ENCODE measurements around the gene TREM2. TPM values are rescaled to one million over a fixed set of nuclear protein-coding genes. Genes with fewer than 3 reads are reported as not detected.

Gene TREM2
- polyA plus RNA-seq, 1 donor from 2014 or later, result not detected

GRCh38 chr6:41193884-41194283 lies 31.0 kb upstream of the TREM2 start:
- H3K36me3 ChIP-seq (ENCODE audit: insufficient read depth, low read length), result no peaks in the 10 kb centered on the region
- H2AFZ ChIP-seq (ENCODE audit: low read depth, low read length), result no peak overlapping the region
- no peak overlapping the region for H3K9ac ChIP-seq (ENCODE audit: low read length)
- H4K20me1 ChIP-seq (ENCODE audit: insufficient read depth), result no peaks in the 10 kb centered on the region
- H3K9me3 ChIP-seq (ENCODE audit: low read length), result peaks cover 2% of the 10 kb centered on the region
- H3K27ac ChIP-seq (ENCODE audit: low read length), result no peak overlapping the region
- no peaks in the 10 kb centered on the region for H3F3A ChIP-seq (ENCODE audit: insufficient read depth, low read length, poor library complexity, severe bottlenecking)
- H3K79me2 ChIP-seq (replicated peaks; ENCODE audit: insufficient read depth, low read length), result no peaks in the 10 kb centered on the region
- no peaks in the 10 kb centered on the region for H3K9me2 ChIP-seq (ENCODE audit: insufficient read depth, low read length)
- no peak overlapping the region for H3K4me2 ChIP-seq (ENCODE audit: low read length)
- TF ChIP-seq POLR2AphosphoS5 (IDR thresholded peaks at IDR 0.05), result no peak
- H3K4me3 ChIP-seq (ENCODE audit: low read length), result no peak overlapping the region
- H3K27me3 ChIP-seq (ENCODE audit: insufficient read depth, low read depth, low read length), result no peaks in the 10 kb centered on the region

GRCh38 chr6:41193171-41193734 lies 30.3 kb upstream of the TREM2 start:
- Histone ChIP-seq H3K4me3 (ENCODE audit: low read length) (no peak overlapping the region), H3K27ac (ENCODE audit: low read length) (no peak overlapping the region)
- TF ChIP-seq POLR2AphosphoS5 (IDR thresholded peaks at IDR 0.05) (no peak), RAD21 (conservative IDR thresholded peaks at IDR 0.05) (no peak), REST (IDR thresholded peaks at IDR 0.05; ENCODE audit: borderline replicate concordance) (no peak), EP300 (conservative IDR thresholded peaks at IDR 0.05; ENCODE audit: poor library complexity, severe bottlenecking) (no peak), EZH2 (IDR thresholded peaks at IDR 0.05; ENCODE audit: borderline replicate concordance, insufficient read depth, low read length, poor library complexity, severe bottlenecking) (no peak)

GRCh38 chr6:41191569-41191968 lies 28.7 kb upstream of the TREM2 start:
- no peak overlapping the region for H3K4me2 ChIP-seq (ENCODE audit: low read length)
- H4K20me1 ChIP-seq (ENCODE audit: insufficient read depth), result no peaks in the 10 kb centered on the region
- TF ChIP-seq REST (IDR thresholded peaks at IDR 0.05; ENCODE audit: borderline replicate concordance) (no peak), MXI1 (conservative IDR thresholded peaks at IDR 0.05; ENCODE audit: poor library complexity, severe bottlenecking) (no peak), TAF1 (IDR thresholded peaks at IDR 0.05; ENCODE audit: low read depth) (no peak), EZH2 (IDR thresholded peaks at IDR 0.05; ENCODE audit: borderline replicate concordance, insufficient read depth, low read length, poor library complexity, severe bottlenecking) (no peak), SMC3 (conservative IDR thresholded peaks at IDR 0.05; ENCODE audit: poor library complexity) (no peak)
- TF ChIP-seq, protein P1, sequence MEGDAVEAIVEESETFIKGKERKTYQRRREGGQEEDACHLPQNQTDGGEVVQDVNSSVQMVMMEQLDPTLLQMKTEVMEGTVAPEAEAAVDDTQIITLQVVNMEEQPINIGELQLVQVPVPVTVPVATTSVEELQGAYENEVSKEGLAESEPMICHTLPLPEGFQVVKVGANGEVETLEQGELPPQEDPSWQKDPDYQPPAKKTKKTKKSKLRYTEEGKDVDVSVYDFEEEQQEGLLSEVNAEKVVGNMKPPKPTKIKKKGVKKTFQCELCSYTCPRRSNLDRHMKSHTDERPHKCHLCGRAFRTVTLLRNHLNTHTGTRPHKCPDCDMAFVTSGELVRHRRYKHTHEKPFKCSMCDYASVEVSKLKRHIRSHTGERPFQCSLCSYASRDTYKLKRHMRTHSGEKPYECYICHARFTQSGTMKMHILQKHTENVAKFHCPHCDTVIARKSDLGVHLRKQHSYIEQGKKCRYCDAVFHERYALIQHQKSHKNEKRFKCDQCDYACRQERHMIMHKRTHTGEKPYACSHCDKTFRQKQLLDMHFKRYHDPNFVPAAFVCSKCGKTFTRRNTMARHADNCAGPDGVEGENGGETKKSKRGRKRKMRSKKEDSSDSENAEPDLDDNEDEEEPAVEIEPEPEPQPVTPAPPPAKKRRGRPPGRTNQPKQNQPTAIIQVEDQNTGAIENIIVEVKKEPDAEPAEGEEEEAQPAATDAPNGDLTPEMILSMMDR (IDR thresholded peaks at IDR 0.05; ENCODE audit: poor library complexity, severe bottlenecking), result no peak
- H3K9me3 ChIP-seq (ENCODE audit: low read length), result peaks cover 2% of the 10 kb centered on the region
- H3K4me3 ChIP-seq (ENCODE audit: low read length), result no peak overlapping the region
- no peaks in the 10 kb centered on the region for H3K9me2 ChIP-seq (ENCODE audit: insufficient read depth, low read length)
- no peak overlapping the region for H2AFZ ChIP-seq (ENCODE audit: low read depth, low read length)
- H3K79me2 ChIP-seq (replicated peaks; ENCODE audit: insufficient read depth, low read length), result no peaks in the 10 kb centered on the region
- H3K27ac ChIP-seq (ENCODE audit: low read length), result no peak overlapping the region
- H3K27me3 ChIP-seq (ENCODE audit: insufficient read depth, low read depth, low read length), result no peaks in the 10 kb centered on the region
- no peak overlapping the region for H3K9ac ChIP-seq (ENCODE audit: low read length)
- no peaks in the 10 kb centered on the region for H3K36me3 ChIP-seq (ENCODE audit: insufficient read depth, low read length)
- no peaks in the 10 kb centered on the region for H3F3A ChIP-seq (ENCODE audit: insufficient read depth, low read length, poor library complexity, severe bottlenecking)

More at GRCh38 chr6:41193171-41193734, 30.3 kb upstream of the TREM2 start:
- H3F3A ChIP-seq (ENCODE audit: insufficient read depth, low read length, poor library complexity, severe bottlenecking), result no peaks in the 10 kb centered on the region
- no peak overlapping the region for H3K4me2 ChIP-seq (ENCODE audit: low read length)
- no peak overlapping the region for H2AFZ ChIP-seq (ENCODE audit: low read depth, low read length)
- H4K20me1 ChIP-seq (ENCODE audit: insufficient read depth), result no peaks in the 10 kb centered on the region
- no peaks in the 10 kb centered on the region for H3K36me3 ChIP-seq (ENCODE audit: insufficient read depth, low read length)
- H3K9ac ChIP-seq (ENCODE audit: low read length), result no peak overlapping the region
- H3K27me3 ChIP-seq (ENCODE audit: insufficient read depth, low read depth, low read length), result no peaks in the 10 kb centered on the region
- peaks cover 2% of the 10 kb centered on the region for H3K9me3 ChIP-seq (ENCODE audit: low read length)
- H3K79me2 ChIP-seq (replicated peaks; ENCODE audit: insufficient read depth, low read length), result no peaks in the 10 kb centered on the region
- H3K9me2 ChIP-seq (ENCODE audit: insufficient read depth, low read length), result no peaks in the 10 kb centered on the region
